ENCODE results near the gene CFAP251.
"Not testable (repeated sequence)": the region's sequence is repeated elsewhere in the genome, so short reads cannot be mapped to it uniquely, and the experiment has no call there.

The CFAP251 gene

DNA sequence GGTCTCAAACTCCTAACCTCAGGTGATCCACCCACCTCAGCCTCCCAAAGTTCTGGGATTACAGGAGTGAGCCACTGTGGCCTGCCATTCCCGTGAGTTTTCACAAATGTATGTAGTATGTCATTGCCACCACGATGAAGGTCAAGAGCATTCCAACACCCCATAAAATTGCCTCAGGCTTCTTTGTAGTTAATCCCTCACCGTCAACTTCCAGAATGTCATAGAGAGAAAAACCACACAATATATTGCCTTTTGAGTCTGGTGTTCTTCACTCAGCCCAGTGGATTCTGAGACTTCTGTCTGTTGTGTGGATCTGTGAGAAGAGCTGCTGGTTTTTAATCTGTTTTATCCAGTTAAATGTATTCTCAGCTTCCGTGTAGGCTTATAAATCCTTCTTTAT lies 12.6 kb upstream of the CFAP251 start:
- no peak for DNase-seq

DNA sequence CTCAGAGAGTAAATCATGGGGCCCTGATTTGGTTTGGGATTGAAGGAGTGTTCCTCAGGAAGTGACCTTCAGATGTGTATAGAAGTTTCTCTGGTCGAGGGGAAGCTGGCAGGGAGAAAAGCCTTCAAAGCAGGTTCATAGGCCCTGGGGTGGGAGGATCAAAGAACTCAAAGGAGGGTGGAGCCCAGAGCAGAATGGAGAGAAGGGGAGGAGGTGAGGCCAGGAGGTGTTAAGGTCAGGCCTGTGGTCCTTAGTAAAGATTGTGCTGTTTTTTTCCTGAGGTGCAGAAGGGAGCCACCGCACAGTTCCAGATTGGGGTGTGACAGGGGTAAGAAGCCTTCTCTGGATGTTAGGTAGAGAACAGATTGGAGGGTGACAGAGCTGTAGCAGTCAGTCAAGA lies 9.7 kb upstream of the CFAP251 start:
- DNase-seq, result no peak

DNA sequence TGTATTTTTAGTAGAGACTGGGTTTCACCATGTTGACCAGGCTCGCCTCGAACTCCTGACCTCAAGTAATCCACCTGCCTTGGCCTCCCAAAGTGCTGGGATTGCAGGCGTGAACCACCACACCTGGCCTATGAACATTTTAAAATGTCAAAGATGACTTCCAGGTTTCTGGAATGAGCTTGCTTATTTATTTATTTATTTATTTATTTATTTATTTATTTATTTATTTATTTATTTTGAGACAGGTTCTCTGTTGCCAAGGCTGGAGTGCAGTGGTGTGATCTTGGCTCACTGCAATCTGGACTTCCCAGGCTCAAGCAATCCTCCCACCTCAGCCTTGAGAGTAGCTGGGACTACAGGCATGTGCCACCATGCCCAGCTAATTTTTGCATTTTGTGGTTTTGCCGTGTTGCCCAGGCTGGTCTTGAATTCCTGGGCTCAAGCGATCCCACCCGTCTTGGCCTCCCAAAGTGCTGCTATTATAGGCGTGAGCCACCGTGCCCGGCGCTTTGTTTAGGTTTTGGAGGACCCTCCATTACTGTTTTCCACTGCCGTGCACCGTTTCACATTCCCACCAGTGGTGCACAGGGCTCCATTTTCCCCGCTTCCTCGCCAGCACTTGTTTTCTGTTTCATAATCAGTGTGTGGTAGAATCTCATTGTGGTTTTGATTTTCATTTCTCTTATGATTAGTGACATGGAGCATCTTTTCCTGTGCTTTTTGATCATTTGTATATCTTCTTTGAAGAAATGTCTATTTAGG lies 6.4 kb upstream of the CFAP251 start:
- DNase-seq, result no peak

DNA sequence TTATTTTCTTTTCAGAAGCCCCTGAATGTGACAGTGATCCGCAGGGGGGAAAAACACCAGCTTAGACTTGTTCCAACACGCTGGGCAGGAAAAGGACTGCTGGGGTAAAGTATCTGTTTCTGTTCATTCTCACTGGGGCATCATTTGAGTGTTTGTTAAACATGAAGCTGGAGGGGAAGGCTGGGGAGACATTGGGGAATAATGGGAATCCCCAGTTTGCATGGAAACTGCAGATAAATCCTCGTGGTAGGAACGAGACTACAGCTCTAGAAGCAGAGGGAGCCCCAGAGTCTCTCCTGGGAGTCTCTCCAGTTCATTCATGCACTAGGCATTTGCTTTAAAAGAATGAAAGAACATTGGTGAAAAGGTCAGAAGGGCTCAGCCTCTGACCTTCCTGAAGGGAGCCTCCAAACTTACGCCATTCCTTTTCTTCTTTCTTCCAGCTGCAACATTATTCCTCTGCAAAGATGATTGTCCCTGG lies 2.5 kb upstream of the CFAP251 start:
- DNase-seq, result no peak

DNA sequence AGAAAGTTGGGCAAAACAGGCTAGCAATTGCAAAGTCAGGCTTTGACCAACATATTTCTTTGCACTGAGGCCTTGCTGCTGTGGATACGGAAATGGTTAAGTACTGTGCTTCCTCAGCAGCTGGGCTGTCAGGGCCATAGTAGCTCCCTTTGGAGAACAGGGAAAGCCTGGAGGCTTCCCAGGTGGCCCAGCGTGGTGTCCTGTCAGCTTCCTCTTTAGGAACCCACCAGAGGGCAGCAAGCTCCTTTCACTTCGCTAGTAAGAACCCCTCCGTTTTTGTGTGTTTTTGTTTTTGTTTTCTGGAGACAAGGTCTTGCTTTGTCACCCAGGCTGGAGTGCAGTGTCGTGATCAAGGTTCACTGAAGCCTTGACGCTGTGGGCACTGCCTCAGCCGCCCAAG lies 1.7 kb upstream of the CFAP251 start:
- no peak for DNase-seq

DNA sequence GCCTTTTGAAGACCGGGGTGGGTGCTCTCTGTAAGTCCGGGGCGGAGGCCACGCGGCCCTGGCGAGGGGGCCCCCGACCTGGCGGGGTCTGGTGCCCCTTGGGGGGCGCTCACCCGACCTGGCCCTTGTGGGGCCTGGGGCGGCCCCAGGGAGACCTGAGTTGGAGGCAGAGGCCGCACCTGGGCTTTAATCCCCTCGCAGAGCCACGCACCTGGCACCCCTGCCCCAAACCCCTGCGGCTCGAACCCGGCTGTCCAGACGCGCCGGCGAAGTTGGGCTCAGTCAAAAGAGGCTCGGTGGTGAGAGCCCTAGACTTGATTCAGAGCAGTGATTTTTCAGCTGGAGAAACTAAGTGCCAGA lies 267 bp downstream of the CFAP251 start:
- DNase-seq, result no peak

DNA sequence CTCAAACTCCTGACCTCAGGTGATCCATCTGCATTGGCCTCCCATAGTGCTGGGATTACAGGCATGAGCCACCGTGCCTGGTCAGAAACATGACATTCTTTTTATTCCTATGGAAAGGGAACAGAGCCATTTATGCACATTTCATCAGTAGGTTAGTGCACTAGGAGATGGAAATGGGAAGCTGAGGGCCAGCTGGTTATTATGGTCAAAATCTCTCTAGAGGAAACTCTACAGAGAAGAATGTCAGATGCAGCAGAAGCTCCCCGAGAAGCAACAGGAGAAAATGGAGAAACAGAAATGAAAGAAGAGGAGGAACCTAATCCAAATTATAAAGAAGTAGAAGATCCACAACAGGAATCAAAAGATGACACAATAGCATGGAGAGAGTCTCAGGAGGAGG lies 2.7 kb downstream of the CFAP251 start:
- DNase-seq, result no peak

DNA sequence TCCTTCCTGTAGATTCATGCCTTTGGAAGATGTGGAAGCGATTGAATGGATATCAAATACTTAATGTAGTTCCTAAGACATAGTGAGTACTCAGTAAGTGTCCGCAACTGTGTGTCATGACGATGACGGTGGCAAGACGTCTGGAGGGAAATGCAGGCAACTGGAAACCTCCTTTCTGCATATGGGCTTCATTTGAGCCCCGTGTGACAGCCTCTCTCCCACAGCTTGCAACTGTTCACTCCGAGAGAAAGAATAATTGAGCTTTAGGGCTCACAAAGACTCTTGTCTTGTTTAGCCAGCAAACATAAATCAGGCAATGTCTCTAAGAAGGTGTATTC lies 6.9 kb downstream of the CFAP251 start:
- no peak for DNase-seq

DNA sequence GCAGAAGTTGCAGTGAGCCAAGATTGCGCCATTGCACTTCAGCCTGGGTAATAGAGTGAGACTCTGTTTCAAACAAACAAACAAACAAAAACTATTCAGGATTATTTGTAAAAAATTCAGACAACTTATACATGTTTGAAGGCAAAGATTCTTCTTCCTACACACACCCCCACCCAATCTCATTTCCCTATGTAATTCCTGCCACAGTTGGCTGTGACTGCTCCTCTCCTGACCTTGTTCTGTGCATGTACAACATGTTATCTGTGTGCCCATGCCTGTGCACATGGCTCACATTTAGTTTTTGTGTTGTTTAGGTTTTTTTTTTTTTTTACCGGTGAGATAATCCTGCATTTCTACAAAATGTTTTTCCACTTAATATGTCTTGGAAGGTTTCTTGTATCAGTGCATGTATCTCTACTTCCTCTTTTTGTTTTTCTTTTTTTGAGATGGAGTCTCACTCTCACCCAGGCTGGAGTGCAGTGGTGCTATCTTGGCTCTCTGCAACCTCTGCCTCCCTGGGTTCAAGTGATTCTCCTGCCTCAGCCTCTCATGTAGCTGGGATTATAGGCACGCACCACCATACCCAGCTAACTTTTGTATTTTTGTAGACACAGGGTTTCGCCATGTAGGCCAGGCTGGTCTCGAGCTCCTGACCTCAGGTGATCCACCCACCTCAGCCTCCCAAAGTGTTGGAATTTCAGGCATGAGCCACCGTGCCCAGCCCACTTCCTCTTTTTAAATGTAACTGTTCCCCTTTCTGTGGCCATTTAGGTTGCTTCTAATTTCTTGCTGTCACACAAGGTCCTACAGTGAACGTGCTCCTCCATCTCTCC lies 8.7 kb downstream of the CFAP251 start:
- DNase-seq, result no peak

DNA sequence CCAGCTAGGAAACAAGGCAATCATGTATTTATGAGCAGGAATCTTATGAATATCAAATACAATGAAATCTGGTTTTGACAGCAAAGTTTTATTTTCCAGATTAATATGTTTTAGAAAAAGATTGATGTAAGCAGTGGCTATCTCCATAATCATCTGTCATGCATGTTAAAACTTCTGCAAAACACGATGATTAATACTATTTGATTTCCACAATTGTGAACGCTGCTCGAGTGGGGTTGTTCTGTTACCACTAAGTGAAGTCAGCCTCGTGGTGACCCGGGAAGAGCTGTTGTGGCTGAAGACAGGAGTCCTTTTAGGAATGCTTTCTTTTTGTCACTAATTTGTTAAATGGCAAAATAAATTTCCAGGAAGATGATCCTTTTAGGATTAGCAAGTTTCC lies 9.4 kb downstream of the CFAP251 start:
- DNase-seq, result no peak

DNA sequence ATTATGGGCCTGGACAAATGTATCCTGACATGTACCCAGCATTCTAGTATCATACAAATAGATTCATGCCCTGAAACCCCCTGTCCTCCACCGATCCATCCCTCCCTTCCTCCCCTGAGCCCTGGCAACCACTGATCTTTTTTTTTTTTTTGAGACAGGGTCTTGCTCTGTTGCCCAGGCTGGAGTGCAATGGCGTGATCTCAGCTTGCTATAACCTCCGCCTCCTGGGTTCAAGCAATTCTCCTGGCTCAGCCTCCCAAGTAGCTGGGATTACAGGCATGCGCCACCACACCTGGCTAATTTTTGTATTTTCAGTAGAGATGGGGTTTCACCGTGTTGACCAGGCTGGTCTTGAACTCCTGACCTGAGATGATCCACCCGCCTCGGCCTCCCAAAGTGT lies 11.2 kb downstream of the CFAP251 start:
- not testable (repeated sequence) for DNase-seq

DNA sequence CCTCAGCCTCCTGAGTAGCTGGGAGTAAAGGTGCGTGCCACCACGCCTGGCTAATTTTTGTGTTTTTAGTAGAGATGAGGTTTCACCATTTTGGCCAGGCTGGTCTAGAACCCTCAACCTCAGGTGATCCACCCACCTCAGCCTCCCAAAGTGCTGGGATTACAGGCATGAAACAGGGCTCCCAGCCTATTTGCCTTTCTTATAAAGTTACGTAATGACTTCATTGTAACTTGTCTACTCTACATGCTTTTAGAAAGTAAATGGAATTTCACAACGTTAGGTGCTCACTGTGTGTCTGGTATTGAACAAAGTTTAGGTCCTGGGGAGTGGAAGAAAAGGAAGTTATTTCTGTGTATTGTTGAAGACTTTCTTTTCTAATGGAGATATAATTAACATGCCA lies 12.5 kb downstream of the CFAP251 start:
- no peak for DNase-seq

DNA sequence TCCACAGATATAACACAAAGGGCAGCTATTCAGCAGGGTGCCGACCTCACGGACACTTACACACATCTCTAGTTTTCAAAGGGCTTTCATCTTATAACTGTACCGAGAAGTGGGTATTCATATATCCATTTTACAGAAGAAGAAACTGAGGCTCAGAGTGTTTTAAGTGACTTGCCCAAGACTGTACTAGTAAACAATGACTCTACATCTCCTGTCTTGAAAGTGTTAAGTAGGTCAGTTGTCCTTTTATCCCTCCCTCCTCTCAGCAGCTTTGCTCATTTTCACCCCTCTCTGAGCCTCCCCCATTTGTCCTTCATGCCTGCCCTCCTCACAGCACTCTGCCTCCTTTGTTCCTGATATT lies 13.8 kb downstream of the CFAP251 start:
- no peak for DNase-seq

DNA sequence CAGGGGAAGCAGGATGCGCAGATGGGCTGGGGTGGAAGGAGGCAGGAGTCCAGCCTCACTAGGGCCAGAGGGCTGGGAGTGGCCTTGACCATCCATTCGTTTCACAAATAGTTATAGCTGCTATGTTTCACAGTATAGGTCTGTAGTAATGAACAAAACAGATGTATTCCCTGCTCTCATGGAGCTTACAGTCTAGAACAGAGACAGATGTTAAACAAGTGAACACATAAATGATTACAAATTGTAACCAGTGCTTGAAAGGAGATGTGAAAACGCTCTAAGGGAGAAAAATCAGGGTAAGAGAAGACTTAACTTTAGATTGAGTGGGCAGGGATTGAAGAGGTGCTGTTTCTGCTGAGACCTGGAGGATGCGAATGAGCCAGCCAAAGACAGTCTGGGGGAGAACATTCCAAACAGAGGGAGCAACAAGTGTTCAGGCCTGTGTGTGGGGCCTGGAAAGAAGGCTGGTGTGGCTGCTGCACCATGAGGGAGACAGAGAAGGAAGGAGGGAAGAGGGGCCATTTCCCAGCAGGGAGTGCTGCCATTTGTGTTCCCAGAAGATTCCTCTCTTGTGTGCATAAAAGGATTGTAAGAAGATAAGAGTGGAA lies 14.6 kb downstream of the CFAP251 start:
- DNase-seq, result no peak

DNA sequence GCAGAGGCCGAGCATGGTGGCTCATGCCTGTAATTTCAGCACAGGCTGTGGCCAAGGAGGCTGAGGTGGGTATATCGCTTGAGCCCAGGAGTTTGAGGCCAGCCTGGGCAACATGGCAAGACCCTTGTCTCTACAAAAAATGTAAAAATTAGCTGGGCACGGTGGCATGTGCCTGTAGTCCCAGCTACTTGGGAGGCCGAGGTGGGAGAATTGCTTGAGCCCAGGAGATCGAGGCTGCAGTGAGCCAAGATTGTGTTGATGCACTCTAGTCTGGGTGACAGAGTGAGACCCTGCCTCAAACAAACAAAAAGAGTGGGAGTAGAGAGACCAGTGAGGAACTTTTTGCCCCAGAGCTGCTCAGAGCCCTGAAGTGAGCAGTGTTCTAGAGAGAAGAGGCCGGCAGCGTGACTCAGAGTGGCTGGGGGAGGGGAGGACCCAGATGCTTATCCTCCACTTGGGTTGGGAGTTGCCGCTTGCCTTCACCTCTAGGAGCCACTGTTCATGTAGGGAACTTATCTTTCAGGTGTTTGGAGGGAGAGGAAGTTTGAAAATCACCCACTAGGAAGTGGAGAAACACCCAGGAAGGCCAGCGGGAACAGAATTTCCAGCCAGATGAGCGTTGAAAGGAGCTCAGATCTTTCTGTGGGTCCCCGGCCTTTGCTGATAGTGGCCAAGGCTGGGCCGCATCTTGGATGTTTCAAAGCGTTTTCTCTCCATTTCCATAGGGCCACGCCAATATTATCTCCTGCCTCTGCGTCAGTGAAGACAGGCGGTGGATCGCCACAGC lies 15.3 kb downstream of the CFAP251 start:
- DNase-seq, result no peak

DNA sequence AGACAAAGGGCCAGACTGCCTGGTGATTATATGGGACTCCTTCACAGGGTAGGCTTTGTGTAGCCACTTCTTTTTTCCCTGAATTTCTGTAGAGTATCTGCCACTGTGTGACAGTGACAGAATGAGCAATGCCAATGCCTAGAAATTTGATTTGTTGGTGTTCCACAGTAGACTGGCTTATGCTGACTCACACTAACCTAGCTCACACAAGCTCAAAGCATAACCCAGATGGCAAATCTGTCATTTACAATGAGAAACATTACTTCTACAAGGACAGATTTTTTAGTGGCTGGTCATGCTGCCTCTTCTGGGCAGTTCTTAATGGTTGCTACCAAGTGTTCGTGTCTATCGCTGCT lies 15.9 kb downstream of the CFAP251 start:
- DNase-seq, result no peak

DNA sequence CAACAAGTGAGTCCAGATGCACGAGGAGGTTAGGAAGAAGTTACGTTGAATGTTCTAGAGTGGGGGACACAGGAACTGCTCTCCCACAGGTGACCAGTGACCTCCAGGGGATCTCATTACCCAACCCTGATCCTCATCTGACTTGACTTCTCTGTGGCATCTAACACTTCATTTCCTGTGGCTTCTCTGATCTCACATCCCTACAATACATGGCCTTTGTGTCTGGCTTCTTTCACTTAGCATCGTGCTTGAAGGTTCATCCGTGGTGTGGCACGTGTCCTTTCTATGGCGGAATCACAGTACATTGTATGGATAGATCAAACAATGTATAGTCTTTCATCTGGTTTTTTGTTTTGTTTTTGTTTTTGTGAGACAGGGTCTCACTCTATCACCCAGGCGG lies 19.3 kb downstream of the CFAP251 start:
- no peak for DNase-seq

DNA sequence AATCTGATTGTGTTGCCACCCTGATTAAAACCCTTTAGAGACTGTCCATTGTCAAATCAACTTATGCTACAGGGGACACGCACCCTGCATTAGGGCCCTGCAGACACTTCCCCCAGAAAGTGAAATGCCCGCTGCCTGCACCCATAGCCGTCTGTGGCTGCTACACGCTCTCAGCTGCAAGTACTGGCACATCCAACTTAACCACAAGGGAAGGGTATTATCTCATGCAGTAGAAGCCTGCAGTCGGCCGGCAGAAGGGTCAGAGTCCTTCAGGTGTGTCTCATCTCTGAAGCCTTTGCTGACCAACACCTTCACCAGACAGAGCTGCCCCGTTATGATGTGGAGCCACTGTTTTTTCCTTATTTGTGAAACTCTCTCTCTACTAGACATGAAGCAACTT lies 20.8 kb downstream of the CFAP251 start:
- no peak for DNase-seq

DNA sequence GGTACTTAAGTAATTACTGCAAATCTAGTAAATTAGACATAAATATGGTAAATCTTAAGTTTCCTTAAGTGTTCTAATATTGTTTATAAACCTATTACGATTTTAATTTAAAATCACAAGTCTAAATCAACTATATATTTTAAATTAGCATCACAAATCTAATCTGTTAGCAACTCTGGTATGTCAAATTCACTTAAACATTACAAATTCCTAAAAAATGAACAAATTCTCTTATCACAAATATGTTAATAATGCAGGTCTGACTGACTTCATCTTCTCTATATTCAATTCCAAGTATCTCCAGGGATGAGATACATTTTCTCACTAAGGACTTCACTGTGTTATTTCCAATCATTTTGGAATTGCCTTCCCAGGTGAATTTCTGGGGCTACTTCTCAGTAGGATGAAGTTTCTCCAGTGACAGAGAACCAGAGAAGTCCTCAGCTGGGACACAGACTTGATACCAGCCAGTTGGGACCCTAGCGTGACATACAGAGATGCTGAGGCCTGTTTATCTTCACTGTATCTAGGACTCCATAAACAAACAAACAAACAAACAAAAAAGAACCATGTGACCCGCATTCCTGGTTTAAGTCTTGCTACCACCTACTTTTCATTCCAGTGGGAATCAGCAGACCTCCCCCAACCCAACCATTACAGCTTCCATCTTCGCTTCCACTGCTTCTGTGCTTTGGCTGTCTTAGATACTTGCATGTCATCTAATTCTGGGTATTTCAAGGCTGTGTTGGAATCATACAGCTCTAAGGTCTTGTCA lies 21.8 kb downstream of the CFAP251 start:
- no peak for DNase-seq

DNA sequence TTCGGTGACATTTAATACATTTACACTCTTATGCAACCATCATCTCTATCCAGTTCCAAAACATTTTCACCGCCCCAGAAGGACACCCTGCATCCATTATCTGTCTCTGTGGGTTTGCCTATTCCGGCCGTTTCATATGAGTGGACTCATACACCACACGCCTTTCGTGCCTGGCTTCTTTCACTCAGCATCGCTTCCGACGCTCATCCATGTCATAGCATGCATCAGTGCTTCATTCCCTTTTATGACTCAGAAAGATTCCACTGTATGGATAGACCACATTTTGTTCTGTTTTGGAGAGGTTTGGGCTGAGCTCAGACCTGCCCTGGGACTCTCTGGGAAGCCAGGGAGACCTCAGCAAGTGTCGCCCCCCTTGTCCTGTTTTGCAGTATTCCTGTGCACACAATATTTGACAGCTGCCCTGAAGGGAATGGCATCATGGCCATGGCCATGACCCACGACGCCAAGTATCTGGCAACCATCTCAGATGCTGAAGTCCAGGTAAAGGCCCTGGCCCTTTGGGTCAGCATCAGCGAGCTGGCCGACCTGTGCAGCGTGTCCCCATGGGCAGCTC lies 23.8 kb downstream of the CFAP251 start:
- no peak for DNase-seq

DNA sequence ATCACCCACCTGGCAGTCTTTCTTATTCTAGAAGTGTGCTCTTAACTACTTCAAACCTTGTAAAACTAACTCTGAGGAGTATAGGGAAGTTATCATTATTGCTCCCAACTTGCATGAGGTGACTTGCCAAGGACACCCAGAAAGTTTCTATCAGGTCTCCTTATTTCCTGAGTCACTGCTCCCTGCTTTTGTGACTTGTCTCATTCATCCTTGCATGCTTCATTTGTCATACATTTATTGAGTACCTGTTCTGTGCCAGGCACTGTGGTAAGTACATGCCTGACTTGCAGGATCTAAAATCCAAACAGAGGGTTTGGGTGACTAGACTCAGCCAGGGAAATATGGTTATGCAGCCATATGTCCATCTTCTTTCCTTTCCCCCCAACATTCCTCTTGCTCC lies 25.5 kb downstream of the CFAP251 start:
- no peak for DNase-seq

DNA sequence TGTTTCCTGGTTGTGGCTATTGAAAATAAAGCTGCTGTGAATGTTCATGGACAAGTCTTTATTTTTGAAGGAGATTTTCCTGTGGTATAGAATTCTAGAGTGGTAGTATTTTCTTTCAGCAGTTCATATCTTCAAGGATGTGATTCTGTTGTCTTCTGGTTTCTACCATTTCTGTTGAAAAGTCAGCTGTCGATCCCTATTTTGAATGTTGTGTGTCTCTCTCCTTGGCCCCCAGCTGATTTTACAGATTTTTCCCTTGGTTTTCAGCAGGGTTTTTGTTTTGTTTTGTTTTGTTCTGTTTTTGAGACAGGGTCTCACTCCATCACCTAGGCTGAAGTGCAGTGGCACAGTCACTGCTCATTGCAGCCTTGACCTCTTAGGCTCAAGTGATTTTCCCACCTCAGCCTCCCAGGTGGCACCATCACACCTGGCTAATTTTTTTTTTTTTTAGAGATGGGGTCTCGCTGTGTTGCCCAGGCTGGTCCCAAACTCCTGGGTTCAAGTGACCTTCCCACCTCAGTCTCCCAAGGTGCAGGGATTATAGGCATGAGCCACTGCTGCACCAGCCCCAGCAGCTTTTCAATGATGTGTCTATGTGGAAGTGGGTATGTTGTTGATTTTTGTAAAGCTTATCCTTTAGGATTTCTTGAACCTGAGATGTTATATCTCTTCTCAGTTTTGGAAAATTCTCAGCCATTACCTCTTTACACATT lies 28.1 kb downstream of the CFAP251 start:
- no peak for DNase-seq

Data from midbrain (tissue), 1 donor.